ENCODE results near the gene NPAS1.
A peak's percentile ranks its signal among the peaks of the same experiment; 100 is the strongest.

NPAS1 gene

GRCh38 chr19:47019431-47020041 lies at the start of gene NPAS1:
TSS of gene NPAS1 (plus strand) at chr19:47019837. CDS start at chr19:47021048, 1,211 bp downstream.
- DNase-seq (ENCODE audit: low read depth, low spot score) = no peak
- H3K27ac ChIP-seq = no peak within 1 kb of the TSS

- DNase-seq (ENCODE audit: low read depth, low spot score) = no peak
- H3K27ac ChIP-seq = no peak overlapping the region
These were observed 48.8 kb upstream of the NPAS1 start for GRCh38 chr19:46970815-46971214.

GRCh38 chr19:46972311-46972710 lies 47.3 kb upstream of the NPAS1 start:
- no peak overlapping the region for H3K27ac ChIP-seq
- no peak for DNase-seq (ENCODE audit: low read depth, low spot score)

GRCh38 chr19:46974181-46974580 lies 45.5 kb upstream of the NPAS1 start:
- no peak for DNase-seq (ENCODE audit: low read depth, low spot score)
- H3K27ac ChIP-seq = no peak overlapping the region

GRCh38 chr19:46975011-46975924 lies 44.4 kb upstream of the NPAS1 start:
- DNase-seq (ENCODE audit: low read depth, low spot score) = no peak
- peak overlapping the region; percentile 67 for H3K27ac ChIP-seq

- DNase-seq (ENCODE audit: low read depth, low spot score) = peak; percentile 22
- H3K27ac ChIP-seq = peak overlapping the region; percentile 67
These were observed 43.5 kb upstream of the NPAS1 start for GRCh38 chr19:46975925-46976782.

- H3K27ac ChIP-seq = peak overlapping the region; percentile 67
- DNase-seq (ENCODE audit: low read depth, low spot score) = no peak
These were observed 42.8 kb upstream of the NPAS1 start for GRCh38 chr19:46976845-46977320.

GRCh38 chr19:46977548-46977947 lies 42.1 kb upstream of the NPAS1 start:
- DNase-seq (ENCODE audit: low read depth, low spot score) = no peak
- H3K27ac ChIP-seq = no peak overlapping the region

GRCh38 chr19:46978171-46978869 lies 41.3 kb upstream of the NPAS1 start:
- H3K27ac ChIP-seq = no peak overlapping the region
- no peak for DNase-seq (ENCODE audit: low read depth, low spot score)

- H3K27ac ChIP-seq = no peak overlapping the region
These were observed 40.2 kb upstream of the NPAS1 start for GRCh38 chr19:46979126-46980105.

GRCh38 chr19:46980761-46981160 lies 38.9 kb upstream of the NPAS1 start:
- no peak for DNase-seq (ENCODE audit: low read depth, low spot score)
- H3K27ac ChIP-seq = no peak overlapping the region

More at GRCh38 chr19:46979126-46980105, 40.2 kb upstream of the NPAS1 start:
- no peak for DNase-seq (ENCODE audit: low read depth, low spot score)

GRCh38 chr19:46981286-46981945 lies 38.2 kb upstream of the NPAS1 start:
- no peak for DNase-seq (ENCODE audit: low read depth, low spot score)
- no peak overlapping the region for H3K27ac ChIP-seq

GRCh38 chr19:46983097-46983496 lies 36.5 kb upstream of the NPAS1 start:
- no peak overlapping the region for H3K27ac ChIP-seq
- no peak for DNase-seq (ENCODE audit: low read depth, low spot score)

- DNase-seq (ENCODE audit: low read depth, low spot score) = peak; percentile 16
- no peak overlapping the region for H3K27ac ChIP-seq
These were observed 35.3 kb upstream of the NPAS1 start for GRCh38 chr19:46984077-46985010.

GRCh38 chr19:46985542-46986415 lies 33.9 kb upstream of the NPAS1 start:
- no peak for DNase-seq (ENCODE audit: low read depth, low spot score)
- no peak overlapping the region for H3K27ac ChIP-seq

GRCh38 chr19:46988614-46989230 lies 30.9 kb upstream of the NPAS1 start:
- H3K27ac ChIP-seq = no peak overlapping the region

More at GRCh38 chr19:46988614-46989230, 30.9 kb upstream of the NPAS1 start:
- DNase-seq (ENCODE audit: low read depth, low spot score) = no peak

Measured in epithelial cell of prostate (primary cell).